HepG2 (cell line): ENCODE data around the gene FBXO24. TPM values are rescaled to one million over a fixed set of nuclear protein-coding genes. Genes with fewer than 3 reads are reported as not detected.

Experiments
- GATAD1 ChIP-seq: IDR thresholded peaks from 2 replicates; pipeline ENCODE4 v1.6.1; 2016; ENCODE audit warnings: missing genetic modification reagents, missing compliant biosample characterization
- GTF3A ChIP-seq: sonication (generic); formaldehyde crosslinking; conservative IDR thresholded peaks from 2 replicates; pipeline ENCODE4 v1.4.0; 2020; ENCODE audit warnings: mild to moderate bottlenecking, missing genetic modification reagents
- KAT8 ChIP-seq: IDR thresholded peaks from 2 replicates; pipeline ENCODE4 v1.6.1; 2016; ENCODE audit warnings: missing genetic modification reagents, missing compliant biosample characterization
- KLF12 ChIP-seq: sonication (generic); formaldehyde crosslinking; IDR thresholded peaks from 2 replicates; pipeline ENCODE4 v1.4.0; 2020; ENCODE audit warnings: missing genetic modification reagents, borderline replicate concordance
- MXD4 ChIP-seq: IDR thresholded peaks from 2 replicates; pipeline ENCODE4 v1.6.1; 2016; ENCODE audit warnings: mild to moderate bottlenecking, missing biosample characterization, missing genetic modification reagents
- NR2C2 ChIP-seq: sonication (generic); formaldehyde crosslinking; IDR thresholded peaks from 2 replicates; pipeline ENCODE4 v1.4.0; 2020; ENCODE audit warnings: missing genetic modification reagents, mild to moderate bottlenecking, moderate library complexity, borderline replicate concordance
- NR2F6 ChIP-seq, 2 experiments: IDR thresholded peaks; 2 replicates each; pipeline ENCODE4 v1.6.1; 2016; ENCODE audit warnings: antibody characterized with exemption in 1 of 2, mild to moderate bottlenecking in 1 of 2
- PAX8 ChIP-seq: sonication (generic); formaldehyde crosslinking; IDR thresholded peaks from 2 replicates; pipeline ENCODE4 v1.8.0; 2022; ENCODE audit warnings: mild to moderate bottlenecking, missing genetic modification reagents, borderline replicate concordance
- SP1 ChIP-seq, 2 experiments: fragments of 450-650 bp in 1 of 2; sonication (generic) in 1 of 2; formaldehyde crosslinking in 1 of 2; IDR thresholded peaks; 2 replicates each; pipeline versions ENCODE4 v1.4.0 to v1.6.1; 2016 to 2020; ENCODE audit warnings: missing genetic modification reagents in 1 of 2
- SP2 ChIP-seq: sonication (generic); formaldehyde crosslinking; IDR thresholded peaks from 2 replicates; pipeline ENCODE4 v1.5.1; 2020; ENCODE audit warnings: mild to moderate bottlenecking, missing genetic modification reagents
- ZNF136 ChIP-seq: sonication (generic); formaldehyde crosslinking; IDR thresholded peaks from 2 replicates; pipeline ENCODE4 v1.8.1; 2022; ENCODE audit warnings: low read depth, mild to moderate bottlenecking, moderate library complexity, missing genetic modification reagents
- ZNF143 ChIP-seq: sonication (generic); formaldehyde crosslinking; IDR thresholded peaks from 2 replicates; pipeline ENCODE4 v1.4.0; 2020; ENCODE audit warnings: missing genetic modification reagents
- ZNF383 ChIP-seq: sonication (generic); formaldehyde crosslinking; IDR thresholded peaks from 2 replicates; pipeline ENCODE4 v1.4.0; 2020; ENCODE audit warnings: missing genetic modification reagents, mild to moderate bottlenecking, borderline replicate concordance
- ZNF572 ChIP-seq: sonication (generic); formaldehyde crosslinking; IDR thresholded peaks from 2 replicates; pipeline ENCODE4 v1.5.1; 2020; ENCODE audit warnings: mild to moderate bottlenecking, missing genetic modification reagents
- polyA plus RNA-seq, 8 experiments: library from polyadenylated mRNA; depleted of rRNA in 3 of 8; stranded (reverse) in 7 of 8; unstranded in 1 of 8; fragments of >200 nt; fragmentation: Illumina TruSeq in 4 of 8; extraction: Trizol in 4 of 8; gene quantifications; 2 replicates each; pipeline versions ENCODE4 v1.2.1 to v1.2.3, GENCODE V29; 2011 to 2016; ENCODE audit warnings: low read depth in 4 of 8, missing spikeins in 1 of 8, mixed read lengths in 1 of 8; ENCODE audit not compliant: insufficient read depth in 1 of 8
- total RNA-seq, 5 experiments: library from RNA; depleted of rRNA; stranded (reverse); fragments of >200 nt; fragmentation: Illumina TruSeq; extraction: Trizol; gene quantifications; 2 replicates each; pipeline ENCODE4 v1.2.3, GENCODE V29; 2016; ENCODE audit warnings: low read depth in 1 of 5
- TF ChIP-seq, protein P1 (sequence below): sonication (generic); formaldehyde crosslinking; IDR thresholded peaks from 2 replicates; pipeline ENCODE4 v1.5.0; 2020; ENCODE audit warnings: mild to moderate bottlenecking, missing genetic modification reagents
- TF ChIP-seq, protein P2 (sequence below): sonication (generic); formaldehyde crosslinking; conservative IDR thresholded peaks from 2 replicates; pipeline ENCODE4 v1.8.1; 2023; ENCODE audit warnings: missing genetic modification reagents
- TF ChIP-seq, protein P3 (sequence below): sonication (generic); formaldehyde crosslinking; IDR thresholded peaks from 2 replicates; pipeline ENCODE4 v1.5.1; 2020; ENCODE audit warnings: mild to moderate bottlenecking, missing genetic modification reagents, moderate library complexity
- TF ChIP-seq, protein P4 (sequence below): sonication (generic); formaldehyde crosslinking; IDR thresholded peaks from 2 replicates; pipeline ENCODE4 v1.4.0; 2020; ENCODE audit warnings: mild to moderate bottlenecking, missing genetic modification reagents
- TF ChIP-seq, protein P5 (sequence below): IDR thresholded peaks from 2 replicates; pipeline ENCODE4 v1.6.1; 2016; ENCODE audit warnings: low read depth, control low read depth

Gene FBXO24
- total and polyA plus RNA-seq, 2 of the 13 experiments (the other 11 are each of a cell fraction or from before 2014, with no cell fraction given) = 0.20 to 0.55 TPM

DNA sequence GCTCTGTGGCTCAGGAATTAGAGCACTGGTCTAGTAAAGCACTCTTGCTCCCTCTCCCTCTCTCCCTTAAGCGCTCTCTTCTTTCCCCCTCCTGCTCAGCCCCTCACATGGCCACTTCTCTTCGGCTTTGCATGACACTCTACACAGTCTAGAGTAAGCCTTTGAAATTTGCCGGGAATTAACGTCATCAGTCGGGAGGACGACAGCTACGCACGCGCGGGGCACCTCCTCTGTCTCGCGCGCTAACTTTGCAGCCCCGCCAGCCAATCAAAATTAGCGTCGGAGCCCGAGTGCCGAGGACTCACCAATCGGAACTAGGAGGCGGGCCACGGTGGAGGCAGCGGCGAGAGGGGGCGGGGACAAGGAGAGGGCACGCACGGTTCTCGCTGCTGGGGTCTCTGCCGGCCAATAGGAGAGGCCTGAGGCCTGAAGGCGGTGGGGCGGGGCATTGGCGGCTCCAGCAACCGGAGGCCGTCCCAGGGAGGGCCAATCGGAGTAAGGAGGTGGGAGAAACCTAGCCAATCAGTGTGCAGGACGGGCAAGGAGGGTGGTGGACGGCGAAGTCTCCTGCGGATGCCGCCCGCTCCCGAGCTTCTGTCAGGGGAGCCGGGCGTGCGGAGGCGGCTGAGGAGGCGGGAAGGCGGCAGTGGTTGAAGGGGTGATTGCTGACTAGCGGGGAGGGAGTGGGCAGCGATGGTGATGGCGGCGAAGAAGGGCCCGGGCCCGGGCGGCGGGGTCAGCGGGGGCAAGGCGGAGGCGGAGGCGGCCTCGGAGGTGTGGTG is 47.3 kb upstream of the FBXO24 start, which contains the start of gene AGFG2 (continued):
- TF ChIP-seq GATAD1 (CRISPR knock-in tag) (peak; percentile 85), ZNF572 (CRISPR knock-in tag) (no peak), KLF12 (CRISPR knock-in tag) (peak; percentile 20; the same call in 1 of the 2 replicates), ZNF383 (CRISPR knock-in tag) (no peak), KAT8 (peak; percentile 16; the same call in 1 of the 2 replicates), SP1 (IDR thresholded peaks at IDR 0.05) (no peak), SP1 (CRISPR knock-in tag; IDR thresholded peaks at IDR 0.05) (peak; percentile 84), MXD4 (CRISPR knock-in tag) (peak; percentile 94), NR2F6 (IDR thresholded peaks at IDR 0.05) (no peak; the same call in 1 of the 2 replicates), NR2F6 (CRISPR knock-in tag; IDR thresholded peaks at IDR 0.05) (peak; percentile 5; the same call in 1 of the 2 replicates), PAX8 (no peak), SP2 (CRISPR knock-in tag) (peak; percentile 88), ZNF143 (CRISPR knock-in tag) (no peak), ZNF136 (CRISPR knock-in tag) (0 out of 2 replicates have a peak, but pooled peaks have one; percentile 31), GTF3A (CRISPR knock-in tag) (no peak), NR2C2 (CRISPR knock-in tag) (peak; percentile 58)
- TF ChIP-seq, protein P1, sequence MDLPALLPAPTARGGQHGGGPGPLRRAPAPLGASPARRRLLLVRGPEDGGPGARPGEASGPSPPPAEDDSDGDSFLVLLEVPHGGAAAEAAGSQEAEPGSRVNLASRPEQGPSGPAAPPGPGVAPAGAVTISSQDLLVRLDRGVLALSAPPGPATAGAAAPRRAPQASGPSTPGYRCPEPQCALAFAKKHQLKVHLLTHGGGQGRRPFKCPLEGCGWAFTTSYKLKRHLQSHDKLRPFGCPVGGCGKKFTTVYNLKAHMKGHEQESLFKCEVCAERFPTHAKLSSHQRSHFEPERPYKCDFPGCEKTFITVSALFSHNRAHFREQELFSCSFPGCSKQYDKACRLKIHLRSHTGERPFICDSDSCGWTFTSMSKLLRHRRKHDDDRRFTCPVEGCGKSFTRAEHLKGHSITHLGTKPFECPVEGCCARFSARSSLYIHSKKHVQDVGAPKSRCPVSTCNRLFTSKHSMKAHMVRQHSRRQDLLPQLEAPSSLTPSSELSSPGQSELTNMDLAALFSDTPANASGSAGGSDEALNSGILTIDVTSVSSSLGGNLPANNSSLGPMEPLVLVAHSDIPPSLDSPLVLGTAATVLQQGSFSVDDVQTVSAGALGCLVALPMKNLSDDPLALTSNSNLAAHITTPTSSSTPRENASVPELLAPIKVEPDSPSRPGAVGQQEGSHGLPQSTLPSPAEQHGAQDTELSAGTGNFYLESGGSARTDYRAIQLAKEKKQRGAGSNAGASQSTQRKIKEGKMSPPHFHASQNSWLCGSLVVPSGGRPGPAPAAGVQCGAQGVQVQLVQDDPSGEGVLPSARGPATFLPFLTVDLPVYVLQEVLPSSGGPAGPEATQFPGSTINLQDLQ (CRISPR knock-in tag) = no peak
- TF ChIP-seq, protein P2, sequence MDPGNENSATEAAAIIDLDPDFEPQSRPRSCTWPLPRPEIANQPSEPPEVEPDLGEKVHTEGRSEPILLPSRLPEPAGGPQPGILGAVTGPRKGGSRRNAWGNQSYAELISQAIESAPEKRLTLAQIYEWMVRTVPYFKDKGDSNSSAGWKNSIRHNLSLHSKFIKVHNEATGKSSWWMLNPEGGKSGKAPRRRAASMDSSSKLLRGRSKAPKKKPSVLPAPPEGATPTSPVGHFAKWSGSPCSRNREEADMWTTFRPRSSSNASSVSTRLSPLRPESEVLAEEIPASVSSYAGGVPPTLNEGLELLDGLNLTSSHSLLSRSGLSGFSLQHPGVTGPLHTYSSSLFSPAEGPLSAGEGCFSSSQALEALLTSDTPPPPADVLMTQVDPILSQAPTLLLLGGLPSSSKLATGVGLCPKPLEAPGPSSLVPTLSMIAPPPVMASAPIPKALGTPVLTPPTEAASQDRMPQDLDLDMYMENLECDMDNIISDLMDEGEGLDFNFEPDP (CRISPR knock-in tag) = no peak
- TF ChIP-seq, protein P3, sequence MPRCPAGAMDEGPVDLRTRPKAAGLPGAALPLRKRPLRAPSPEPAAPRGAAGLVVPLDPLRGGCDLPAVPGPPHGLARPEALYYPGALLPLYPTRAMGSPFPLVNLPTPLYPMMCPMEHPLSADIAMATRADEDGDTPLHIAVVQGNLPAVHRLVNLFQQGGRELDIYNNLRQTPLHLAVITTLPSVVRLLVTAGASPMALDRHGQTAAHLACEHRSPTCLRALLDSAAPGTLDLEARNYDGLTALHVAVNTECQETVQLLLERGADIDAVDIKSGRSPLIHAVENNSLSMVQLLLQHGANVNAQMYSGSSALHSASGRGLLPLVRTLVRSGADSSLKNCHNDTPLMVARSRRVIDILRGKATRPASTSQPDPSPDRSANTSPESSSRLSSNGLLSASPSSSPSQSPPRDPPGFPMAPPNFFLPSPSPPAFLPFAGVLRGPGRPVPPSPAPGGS (CRISPR knock-in tag) = 0 out of 2 replicates have a peak, but pooled peaks have one; percentile 29
- TF ChIP-seq, protein P4, sequence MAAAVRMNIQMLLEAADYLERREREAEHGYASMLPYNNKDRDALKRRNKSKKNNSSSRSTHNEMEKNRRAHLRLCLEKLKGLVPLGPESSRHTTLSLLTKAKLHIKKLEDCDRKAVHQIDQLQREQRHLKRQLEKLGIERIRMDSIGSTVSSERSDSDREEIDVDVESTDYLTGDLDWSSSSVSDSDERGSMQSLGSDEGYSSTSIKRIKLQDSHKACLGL (CRISPR knock-in tag) = peak; percentile 87
- TF ChIP-seq, protein P5, sequence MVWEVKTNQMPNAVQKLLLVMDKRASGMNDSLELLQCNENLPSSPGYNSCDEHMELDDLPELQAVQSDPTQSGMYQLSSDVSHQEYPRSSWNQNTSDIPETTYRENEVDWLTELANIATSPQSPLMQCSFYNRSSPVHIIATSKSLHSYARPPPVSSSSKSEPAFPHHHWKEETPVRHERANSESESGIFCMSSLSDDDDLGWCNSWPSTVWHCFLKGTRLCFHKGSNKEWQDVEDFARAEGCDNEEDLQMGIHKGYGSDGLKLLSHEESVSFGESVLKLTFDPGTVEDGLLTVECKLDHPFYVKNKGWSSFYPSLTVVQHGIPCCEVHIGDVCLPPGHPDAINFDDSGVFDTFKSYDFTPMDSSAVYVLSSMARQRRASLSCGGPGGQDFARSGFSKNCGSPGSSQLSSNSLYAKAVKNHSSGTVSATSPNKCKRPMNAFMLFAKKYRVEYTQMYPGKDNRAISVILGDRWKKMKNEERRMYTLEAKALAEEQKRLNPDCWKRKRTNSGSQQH (CRISPR knock-in tag) = peak; percentile 98
